ENCODE data around the gene NPFF.

NPFF gene

GRCh38 chr12:53472056-53472582 lies 35.2 kb downstream of the NPFF start:
- no peak for DNase-seq

- no peak for DNase-seq
Observed at GRCh38 chr12:53468282-53468681, 39.0 kb downstream of the NPFF start.

GRCh38 chr12:53467880-53468279 lies 39.4 kb downstream of the NPFF start:
- no peak for DNase-seq

DNA sequence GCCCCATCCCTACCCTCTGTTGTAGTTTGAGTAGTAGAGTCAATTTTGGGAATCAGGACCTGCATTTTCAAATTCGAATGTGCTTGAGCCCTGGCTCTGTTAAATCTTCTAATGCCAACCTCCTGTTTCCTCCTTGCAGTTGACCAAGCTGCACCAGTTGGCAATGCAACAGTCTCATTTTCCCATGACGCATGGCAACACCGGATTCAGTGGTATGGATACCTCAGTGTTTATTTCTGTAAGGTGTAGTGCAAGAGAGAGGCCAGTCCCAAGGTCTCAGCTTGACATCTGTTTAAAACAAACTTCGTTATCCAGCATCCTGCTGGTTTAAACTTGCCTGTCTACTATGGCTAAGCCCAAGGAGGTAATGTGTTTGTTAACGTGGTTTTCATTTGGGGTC lies 40.2 kb downstream of the NPFF start:
- no peak for DNase-seq

- DNase-seq, result no peak
Observed at GRCh38 chr12:53466640-53467039, 40.6 kb downstream of the NPFF start.

DNA sequence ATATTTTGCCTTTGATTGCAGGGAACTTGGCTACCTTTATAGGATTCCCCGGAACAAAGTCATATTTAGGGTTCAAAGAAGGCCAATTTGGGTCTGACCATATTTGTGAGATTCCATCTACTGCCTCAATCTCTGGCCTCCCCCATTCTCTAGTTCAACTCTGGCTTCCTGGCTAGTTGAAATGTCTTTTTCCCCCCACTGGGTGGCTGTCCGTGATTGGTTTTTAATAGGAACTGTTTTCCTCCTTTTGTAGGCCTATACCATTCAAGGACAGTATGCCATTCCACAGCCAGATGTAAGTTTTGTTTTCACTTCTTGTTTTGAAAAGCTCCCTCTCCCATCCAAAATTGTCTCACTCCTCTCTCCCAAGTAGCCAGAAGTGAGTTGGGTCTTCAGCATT lies 41.6 kb downstream of the NPFF start:
- no peak for DNase-seq

DNA sequence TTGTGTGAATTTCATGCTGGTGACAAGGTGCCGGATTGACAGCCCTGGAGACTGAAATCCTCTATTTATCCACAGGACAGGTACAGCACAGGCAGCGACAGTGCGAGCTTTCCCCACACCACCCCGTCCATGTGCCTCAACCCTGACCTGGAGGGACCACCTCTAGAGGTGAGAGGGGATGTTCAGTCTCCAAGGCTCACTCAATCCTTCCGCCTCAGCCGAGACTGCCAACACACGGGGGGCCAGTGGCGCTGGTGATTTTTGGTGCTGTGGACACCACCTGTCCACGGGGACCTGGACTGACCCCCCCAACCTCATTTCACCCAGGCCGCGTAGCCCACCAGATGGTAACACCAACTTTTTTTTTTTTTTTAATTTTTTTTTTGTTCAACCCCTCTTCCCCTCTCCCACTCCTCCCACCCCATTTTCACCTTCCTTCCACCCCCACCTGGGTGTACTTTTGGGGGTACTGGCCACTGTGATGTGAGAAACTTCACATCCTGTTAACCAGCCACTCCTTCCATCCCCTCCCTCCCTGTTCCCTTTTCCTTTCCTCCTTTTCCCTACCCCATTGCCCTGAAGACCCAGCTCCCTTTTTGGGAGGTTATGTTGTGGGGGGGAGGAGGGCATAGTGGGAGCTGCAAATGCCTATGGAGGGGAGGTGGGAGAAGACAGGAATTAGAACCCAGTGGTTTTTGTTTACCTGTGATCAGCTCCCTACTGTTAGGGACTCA lies 42.4 kb downstream of the NPFF start:
- no peak for DNase-seq

- DNase-seq, result no peak
Observed at GRCh38 chr12:53463802-53464560, 43.3 kb downstream of the NPFF start.

GRCh38 chr12:53462935-53463334 lies 44.3 kb downstream of the NPFF start:
- DNase-seq, result no peak

DNA sequence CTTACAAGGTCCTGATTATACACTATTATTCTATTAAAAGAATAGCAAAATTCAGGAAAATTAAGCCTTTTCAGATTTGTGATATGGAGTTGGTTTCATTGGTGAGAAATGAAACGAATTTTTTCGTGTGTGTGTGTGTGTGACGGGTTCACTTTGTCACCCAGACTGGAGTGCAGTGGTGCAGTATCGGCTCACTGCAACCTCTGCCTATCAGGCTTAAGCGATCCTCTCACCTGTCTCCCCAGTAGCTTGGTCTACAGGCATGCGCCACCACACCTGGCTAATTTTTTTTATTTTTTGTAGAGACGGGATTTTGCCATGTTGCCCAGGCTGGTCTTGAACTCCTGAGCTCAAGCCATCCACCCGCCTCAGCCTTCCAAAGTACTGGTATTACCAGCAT lies 45.7 kb downstream of the NPFF start:
- no peak for DNase-seq

- DNase-seq, result no peak
Observed at GRCh38 chr12:53461059-53461458, 46.2 kb downstream of the NPFF start.

DNA sequence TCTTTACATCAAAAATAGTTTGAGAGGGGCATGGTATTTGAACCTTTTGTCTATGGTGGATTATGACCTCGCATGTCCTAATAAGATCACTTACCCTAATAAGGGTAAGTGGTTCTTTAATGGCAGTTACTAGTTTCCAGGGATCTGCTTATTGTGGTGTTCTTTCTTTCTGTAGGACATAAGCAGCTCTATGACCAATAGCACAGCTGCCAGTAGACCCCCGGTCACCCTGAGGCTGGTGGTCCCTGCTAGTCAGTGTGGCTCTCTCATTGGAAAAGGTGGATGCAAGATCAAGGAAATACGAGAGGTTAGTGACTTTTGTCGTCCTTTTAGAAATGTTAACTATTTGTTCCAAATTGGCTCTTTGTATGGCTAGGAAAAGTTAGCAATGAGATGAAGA lies 48.2 kb downstream of the NPFF start:
- DNase-seq, result no peak

Data from DMS79 (cell line).